Mononuclear cell (primary cell): Measurements from ENCODE around the gene TAF11L4. TPM values are rescaled to one million over a fixed set of nuclear protein-coding genes. Genes with fewer than 3 reads are reported as not detected.
"Not testable (repeated sequence)": the region's sequence is repeated elsewhere in the genome, so short reads cannot be mapped to it uniquely, and the experiment has no call there.

Experiments used
- H3K27me3 ChIP-seq: 2 replicates; pipeline ENCODE4 v1.6.0; 2011; ENCODE audit warnings: low read length, control low read depth; ENCODE audit not compliant: insufficient read depth
- H3K4me1 ChIP-seq: 2 replicates; pipeline ENCODE4 v1.5.1; 2011; ENCODE audit warnings: mild to moderate bottlenecking, low read length, control low read depth; ENCODE audit not compliant: insufficient read depth
- H3K4me3 ChIP-seq: 2 replicates; pipeline ENCODE4 v1.5.1; 2011; ENCODE audit warnings: mild to moderate bottlenecking, low read length, moderate library complexity
- H3K9me3 ChIP-seq: 2 replicates; pipeline ENCODE4 v1.5.1; 2011; ENCODE audit warnings: low read depth, mild to moderate bottlenecking, control low read depth, low read length
- total RNA-seq: library from RNA; depleted of rRNA; stranded (reverse); fragments of >200 nt; gene quantifications from one replicate; pipeline ENCODE4 v1.2.3, GENCODE V29; 2012

TAF11L4 gene
- total RNA-seq, 1 donor = not detected

GRCh38 chr5:17524935-17525334, 3.3 kb downstream of the TAF11L4 start, which contains the start of gene TAF11L5:
TAF11L5 (plus strand) TSS chr5:17525235.
- not testable (repeated sequence) for H3K4me3 ChIP-seq, H3K4me1 ChIP-seq, H3K27me3 ChIP-seq, H3K9me3 ChIP-seq

GRCh38 chr5:17526504-17526903, 4.9 kb downstream of the TAF11L4 start:
- not testable (repeated sequence) for H3K27me3 ChIP-seq, H3K4me3 ChIP-seq, H3K4me1 ChIP-seq, H3K9me3 ChIP-seq

- H3K27me3 ChIP-seq, H3K4me3 ChIP-seq, H3K4me1 ChIP-seq, H3K9me3 ChIP-seq: not testable (repeated sequence)
Measured at GRCh38 chr5:17528369-17528768, 6.8 kb downstream of the TAF11L4 start, which contains the start of gene TAF11L6. TAF11L6 (plus strand) TSS chr5:17528669.

Other genes with a start within 250 kb of the TAF11L4 start
- gene TAF11L2, start 23.6 kb upstream of the TAF11L4 start, total RNA-seq = not detected
- gene TAF11L3, start 3.4 kb upstream of the TAF11L4 start, total RNA-seq = not detected
- gene TAF11L5, start 3.4 kb downstream of the TAF11L4 start, total RNA-seq = not detected
- not detected for gene TAF11L6, start 6.9 kb downstream of the TAF11L4 start, total RNA-seq
- not detected for gene TAF11L7, start 64.0 kb downstream of the TAF11L4 start, total RNA-seq
- gene TAF11L8, start 69.2 kb downstream of the TAF11L4 start, total RNA-seq = not detected
- gene TAF11L9, start 72.6 kb downstream of the TAF11L4 start, total RNA-seq = not detected
- not detected for gene TAF11L10, start 76.0 kb downstream of the TAF11L4 start, total RNA-seq
- gene TAF11L11, start 82.4 kb downstream of the TAF11L4 start, total RNA-seq = not detected
- gene TAF11L12, start 88.6 kb downstream of the TAF11L4 start, total RNA-seq = not detected
- gene TAF11L13, start 110.3 kb downstream of the TAF11L4 start, total RNA-seq = not detected
- not detected for gene TAF11L14, start 112.7 kb downstream of the TAF11L4 start, total RNA-seq